Measurements from ENCODE around the gene DRD5.
"Not testable (repeated sequence)": the region's sequence is repeated elsewhere in the genome, so short reads cannot be mapped to it uniquely, and the experiment has no call there.

The DRD5 gene

DNA sequence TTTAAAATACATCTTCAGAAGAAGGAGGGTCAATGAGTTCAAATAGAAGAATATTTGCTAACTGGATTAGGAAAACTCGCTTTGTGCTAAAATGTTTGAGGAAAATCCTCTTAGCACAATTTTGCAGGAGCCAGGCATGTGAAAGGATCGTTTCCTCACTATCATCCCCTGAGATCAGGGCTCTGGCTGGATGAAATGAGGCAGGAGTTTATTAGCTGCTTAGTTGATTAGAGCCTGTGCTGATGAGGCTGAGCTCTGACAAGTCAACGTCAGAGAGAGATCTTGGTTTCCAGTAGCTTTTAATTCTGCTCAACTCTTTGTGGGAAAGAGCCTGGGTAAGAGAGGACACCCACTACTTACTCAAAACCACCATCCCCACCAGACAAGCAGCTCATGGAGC is 8.0 kb upstream of the DRD5 start:
- H3K9me3 ChIP-seq (ENCODE audit: low read length): no peaks in the 10 kb centered on the region
- H3K9ac ChIP-seq (ENCODE audit: low read length): no peak overlapping the region
- TF ChIP-seq EZH2 (IDR thresholded peaks at IDR 0.05; ENCODE audit: borderline replicate concordance, low read length): no peak
- TF ChIP-seq, protein P1, sequence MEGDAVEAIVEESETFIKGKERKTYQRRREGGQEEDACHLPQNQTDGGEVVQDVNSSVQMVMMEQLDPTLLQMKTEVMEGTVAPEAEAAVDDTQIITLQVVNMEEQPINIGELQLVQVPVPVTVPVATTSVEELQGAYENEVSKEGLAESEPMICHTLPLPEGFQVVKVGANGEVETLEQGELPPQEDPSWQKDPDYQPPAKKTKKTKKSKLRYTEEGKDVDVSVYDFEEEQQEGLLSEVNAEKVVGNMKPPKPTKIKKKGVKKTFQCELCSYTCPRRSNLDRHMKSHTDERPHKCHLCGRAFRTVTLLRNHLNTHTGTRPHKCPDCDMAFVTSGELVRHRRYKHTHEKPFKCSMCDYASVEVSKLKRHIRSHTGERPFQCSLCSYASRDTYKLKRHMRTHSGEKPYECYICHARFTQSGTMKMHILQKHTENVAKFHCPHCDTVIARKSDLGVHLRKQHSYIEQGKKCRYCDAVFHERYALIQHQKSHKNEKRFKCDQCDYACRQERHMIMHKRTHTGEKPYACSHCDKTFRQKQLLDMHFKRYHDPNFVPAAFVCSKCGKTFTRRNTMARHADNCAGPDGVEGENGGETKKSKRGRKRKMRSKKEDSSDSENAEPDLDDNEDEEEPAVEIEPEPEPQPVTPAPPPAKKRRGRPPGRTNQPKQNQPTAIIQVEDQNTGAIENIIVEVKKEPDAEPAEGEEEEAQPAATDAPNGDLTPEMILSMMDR (IDR thresholded peaks at IDR 0.05; ENCODE audit: low read length): no peak
- no peaks in the 10 kb centered on the region for H3K36me3 ChIP-seq (ENCODE audit: insufficient read depth, low read length)
- no peak overlapping the region for H2AFZ ChIP-seq (ENCODE audit: low read length)
- H3K27ac ChIP-seq (ENCODE audit: low read depth, low read length, poor library complexity, severe bottlenecking): no peak overlapping the region
- no peaks in the 10 kb centered on the region for H3K27me3 ChIP-seq (ENCODE audit: insufficient read depth, low read length)
- H3K9me2 ChIP-seq (ENCODE audit: low read depth, low read length): no peaks in the 10 kb centered on the region
- no peaks in the 10 kb centered on the region for H4K20me1 ChIP-seq (ENCODE audit: insufficient read depth, low read length)
- H3K4me2 ChIP-seq (ENCODE audit: low read length): no peak overlapping the region
- no peaks in the 10 kb centered on the region for H3K79me2 ChIP-seq (ENCODE audit: insufficient read depth, low read length)
- no peaks in the 10 kb centered on the region for H3F3A ChIP-seq (ENCODE audit: insufficient read depth, low read length)
- H3K4me3 ChIP-seq (ENCODE audit: low read depth, low read length, poor library complexity, severe bottlenecking): no peak overlapping the region
- no peaks in the 10 kb centered on the region for H3K4me1 ChIP-seq (ENCODE audit: insufficient read depth, low read length, severe bottlenecking)

GRCh38 chr4:9782136-9782436 is 652 bp downstream of the DRD5 start:
- Histone ChIP-seq H3K27me3 (ENCODE audit: insufficient read depth, low read length) (no peaks in the 10 kb centered on the region), H3K27ac (ENCODE audit: low read depth, low read length, poor library complexity, severe bottlenecking) (no peak overlapping the region)

GRCh38 chr4:9785891-9786290 is 4.5 kb downstream of the DRD5 start:
- not testable (repeated sequence) for H3K36me3 ChIP-seq (ENCODE audit: insufficient read depth, low read length); H2AFZ ChIP-seq (ENCODE audit: low read length); H3K27me3 ChIP-seq (ENCODE audit: insufficient read depth, low read length); H3K4me1 ChIP-seq (ENCODE audit: insufficient read depth, low read length, severe bottlenecking); H3K9ac ChIP-seq (ENCODE audit: low read length); H4K20me1 ChIP-seq (ENCODE audit: insufficient read depth, low read length); H3F3A ChIP-seq (ENCODE audit: insufficient read depth, low read length); H3K79me2 ChIP-seq (ENCODE audit: insufficient read depth, low read length); H3K27ac ChIP-seq (ENCODE audit: low read depth, low read length, poor library complexity, severe bottlenecking); H3K4me2 ChIP-seq (ENCODE audit: low read length); H3K4me3 ChIP-seq (ENCODE audit: low read depth, low read length, poor library complexity, severe bottlenecking); H3K9me2 ChIP-seq (ENCODE audit: low read depth, low read length); H3K9me3 ChIP-seq (ENCODE audit: low read length)

More at GRCh38 chr4:9782136-9782436, 652 bp downstream of the DRD5 start:
- Histone ChIP-seq H3K4me3 (ENCODE audit: low read depth, low read length, poor library complexity, severe bottlenecking) (no peak overlapping the region), H2AFZ (ENCODE audit: low read length) (no peak overlapping the region), H3F3A (ENCODE audit: insufficient read depth, low read length) (no peaks in the 10 kb centered on the region), H3K9me2 (ENCODE audit: low read depth, low read length) (no peaks in the 10 kb centered on the region), H4K20me1 (ENCODE audit: insufficient read depth, low read length) (no peaks in the 10 kb centered on the region), H3K9ac (ENCODE audit: low read length) (no peak overlapping the region), H3K4me1 (ENCODE audit: insufficient read depth, low read length, severe bottlenecking) (no peaks in the 10 kb centered on the region), H3K9me3 (ENCODE audit: low read length) (no peaks in the 10 kb centered on the region), H3K4me2 (ENCODE audit: low read length) (no peak overlapping the region), H3K36me3 (ENCODE audit: insufficient read depth, low read length) (no peaks in the 10 kb centered on the region), H3K79me2 (ENCODE audit: insufficient read depth, low read length) (no peaks in the 10 kb centered on the region)
- TF ChIP-seq, protein P1 (IDR thresholded peaks at IDR 0.05; ENCODE audit: low read length): no peak
- TF ChIP-seq EZH2 (IDR thresholded peaks at IDR 0.05; ENCODE audit: borderline replicate concordance, low read length): no peak

DNA sequence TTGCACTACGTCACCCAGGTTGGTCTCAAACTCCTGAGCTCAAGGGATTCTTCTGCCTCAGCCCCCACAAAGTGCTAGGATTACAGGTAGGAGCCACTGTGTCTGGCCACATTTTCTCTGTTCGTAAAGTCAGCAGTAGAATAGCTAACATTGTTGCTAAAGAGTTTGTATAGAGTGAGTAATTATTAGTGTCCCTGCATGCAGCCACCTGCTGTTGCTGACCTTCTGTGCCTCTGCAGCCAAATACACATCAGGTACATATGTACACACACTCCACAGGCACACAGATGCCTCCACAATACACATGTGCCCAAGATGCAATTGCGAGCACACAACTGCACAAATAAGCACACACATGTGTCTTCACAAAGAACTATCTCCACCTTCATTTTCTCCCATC is 10.9 kb downstream of the DRD5 start:
- Histone ChIP-seq H3K4me2 (ENCODE audit: low read length) (no peak overlapping the region), H3K4me1 (ENCODE audit: insufficient read depth, low read length, severe bottlenecking) (no peaks in the 10 kb centered on the region), H3K36me3 (ENCODE audit: insufficient read depth, low read length) (no peaks in the 10 kb centered on the region), H3K9me2 (ENCODE audit: low read depth, low read length) (no peaks in the 10 kb centered on the region), H3K9ac (ENCODE audit: low read length) (no peak overlapping the region), H3K9me3 (ENCODE audit: low read length) (no peaks in the 10 kb centered on the region), H2AFZ (ENCODE audit: low read length) (no peak overlapping the region), H4K20me1 (ENCODE audit: insufficient read depth, low read length) (no peaks in the 10 kb centered on the region), H3F3A (ENCODE audit: insufficient read depth, low read length) (no peaks in the 10 kb centered on the region), H3K27ac (ENCODE audit: low read depth, low read length, poor library complexity, severe bottlenecking) (no peak overlapping the region), H3K4me3 (ENCODE audit: low read depth, low read length, poor library complexity, severe bottlenecking) (no peak overlapping the region), H3K79me2 (ENCODE audit: insufficient read depth, low read length) (no peaks in the 10 kb centered on the region), H3K27me3 (ENCODE audit: insufficient read depth, low read length) (no peaks in the 10 kb centered on the region)
- TF ChIP-seq, protein P1 (IDR thresholded peaks at IDR 0.05; ENCODE audit: low read length): no peak
- no peak for TF ChIP-seq EZH2 (IDR thresholded peaks at IDR 0.05; ENCODE audit: borderline replicate concordance, low read length)

DNA sequence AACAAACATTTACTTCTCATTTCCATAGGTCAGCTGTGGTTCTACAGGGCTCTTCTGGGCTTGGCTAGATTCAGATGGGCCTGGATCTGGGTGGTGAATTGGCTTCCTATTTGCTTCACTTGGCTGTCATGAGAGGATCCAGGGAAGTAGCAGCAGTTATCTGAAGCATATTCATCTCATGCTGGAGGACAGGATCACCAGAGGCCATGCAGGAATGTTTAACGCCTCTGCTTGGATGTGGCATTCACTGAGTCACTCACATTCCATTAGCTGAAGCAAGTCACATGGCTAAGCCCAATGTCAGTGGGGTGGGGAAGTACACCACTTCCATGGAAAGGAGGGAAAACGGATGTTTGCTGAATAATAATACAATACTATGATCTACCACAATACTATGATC is 15.2 kb downstream of the DRD5 start:
- H3K27me3 ChIP-seq (ENCODE audit: insufficient read depth, low read length); H3K36me3 ChIP-seq (ENCODE audit: insufficient read depth, low read length); H2AFZ ChIP-seq (ENCODE audit: low read length); H3K4me2 ChIP-seq (ENCODE audit: low read length); H3K9ac ChIP-seq (ENCODE audit: low read length); H3K27ac ChIP-seq (ENCODE audit: low read depth, low read length, poor library complexity, severe bottlenecking); H3F3A ChIP-seq (ENCODE audit: insufficient read depth, low read length); H3K9me3 ChIP-seq (ENCODE audit: low read length); H3K4me1 ChIP-seq (ENCODE audit: insufficient read depth, low read length, severe bottlenecking); H3K9me2 ChIP-seq (ENCODE audit: low read depth, low read length); H4K20me1 ChIP-seq (ENCODE audit: insufficient read depth, low read length); H3K79me2 ChIP-seq (ENCODE audit: insufficient read depth, low read length); H3K4me3 ChIP-seq (ENCODE audit: low read depth, low read length, poor library complexity, severe bottlenecking): not testable (repeated sequence)

Data from OCI-LY1 (cell line).